ENCODE measurements around the gene PP2D1. TPM values are rescaled to one million over a fixed set of nuclear protein-coding genes. Genes with fewer than 3 reads are reported as not detected.
A peak's percentile ranks its signal among the peaks of the same experiment; 100 is the strongest.

The PP2D1 gene
- total RNA-seq, 1 donor from 2014 or later = not detected

- FAIRE-seq (no peak), DNase-seq (ENCODE audit: low read depth) (no peak)
- peak overlapping the region; percentile 83 for H3K4me3 ChIP-seq (ENCODE audit: low read depth, low read length)
- no peaks in the 10 kb centered on the region for H3K27me3 ChIP-seq (ENCODE audit: control insufficient read depth, insufficient read depth, low read length)
- H3K36me3 ChIP-seq (ENCODE audit: control insufficient read depth, insufficient read depth, low read length) = no peaks in the 10 kb centered on the region
- no peak for TF ChIP-seq CTCF (IDR thresholded peaks at IDR 0.05; ENCODE audit: insufficient read depth, low read length, severe bottlenecking)
Measured at GRCh38 chr3:19945969-19946831, 65.9 kb downstream of the PP2D1 start.

GRCh38 chr3:19945534-19945933, 66.5 kb downstream of the PP2D1 start:
- Histone ChIP-seq H3K36me3 (ENCODE audit: control insufficient read depth, insufficient read depth, low read length) (no peaks in the 10 kb centered on the region), H3K4me3 (ENCODE audit: low read depth, low read length) (no peak overlapping the region), H3K27me3 (ENCODE audit: control insufficient read depth, insufficient read depth, low read length) (no peaks in the 10 kb centered on the region)
- TF ChIP-seq CTCF (IDR thresholded peaks at IDR 0.05; ENCODE audit: insufficient read depth, low read length, severe bottlenecking) = no peak
- FAIRE-seq (no peak), DNase-seq (ENCODE audit: low read depth) (no peak)

- FAIRE-seq = no peak
Measured at GRCh38 chr3:19940643-19941042, 71.4 kb downstream of the PP2D1 start.

GRCh38 chr3:19938295-19938627, 73.8 kb downstream of the PP2D1 start:
- FAIRE-seq = no peak
- Histone ChIP-seq H3K36me3 (ENCODE audit: control insufficient read depth, insufficient read depth, low read length) (no peaks in the 10 kb centered on the region), H3K27me3 (ENCODE audit: control insufficient read depth, insufficient read depth, low read length) (no peaks in the 10 kb centered on the region), H3K4me3 (ENCODE audit: low read depth, low read length) (no peak overlapping the region)
- no peak for DNase-seq (ENCODE audit: low read depth)
- TF ChIP-seq CTCF (IDR thresholded peaks at IDR 0.05; ENCODE audit: insufficient read depth, low read length, severe bottlenecking) = no peak

More at GRCh38 chr3:19940643-19941042, 71.4 kb downstream of the PP2D1 start:
- H3K4me3 ChIP-seq (ENCODE audit: low read depth, low read length) = no peak overlapping the region
- H3K27me3 ChIP-seq (ENCODE audit: control insufficient read depth, insufficient read depth, low read length) = no peaks in the 10 kb centered on the region
- DNase-seq (ENCODE audit: low read depth) = peak; percentile 58
- no peaks in the 10 kb centered on the region for H3K36me3 ChIP-seq (ENCODE audit: control insufficient read depth, insufficient read depth, low read length)
- no peak for TF ChIP-seq CTCF (IDR thresholded peaks at IDR 0.05; ENCODE audit: insufficient read depth, low read length, severe bottlenecking)

GRCh38 chr3:19937459-19938294, 74.4 kb downstream of the PP2D1 start:
- FAIRE-seq = no peak
- H3K4me3 ChIP-seq (ENCODE audit: low read depth, low read length) = no peak overlapping the region
- no peaks in the 10 kb centered on the region for H3K36me3 ChIP-seq (ENCODE audit: control insufficient read depth, insufficient read depth, low read length)
- peak; percentile 34 for DNase-seq (ENCODE audit: low read depth)
- no peak for TF ChIP-seq CTCF (IDR thresholded peaks at IDR 0.05; ENCODE audit: insufficient read depth, low read length, severe bottlenecking)
- H3K27me3 ChIP-seq (ENCODE audit: control insufficient read depth, insufficient read depth, low read length) = no peaks in the 10 kb centered on the region

Other genes with a start within 250 kb of the PP2D1 start
- gene EFHB, start 78.0 kb downstream of the PP2D1 start, total RNA-seq = 0.13 and 0.26 TPM in 2 replicates
- 43.7 and 68.7 TPM in 2 replicates for gene RAB5A, start 65.2 kb downstream of the PP2D1 start, total RNA-seq
- gene KAT2B, start 28.2 kb upstream of the PP2D1 start, total RNA-seq = 1.6 and 5.8 TPM in 2 replicates
- gene SGO1, start 173.9 kb upstream of the PP2D1 start, total RNA-seq = under 0.01 and 0.26 TPM in 2 replicates

Measured in bronchial epithelial cell (primary cell).